ENCODE results near the gene THBS4. TPM values are rescaled to one million over a fixed set of nuclear protein-coding genes. Genes with fewer than 3 reads are reported as not detected.

THBS4 gene
- total and polyA plus RNA-seq, 2 experiments from 2014 or later = 0.80 TPM; not detected in 1

GRCh38 chr5:80114860-80115259 is 79.7 kb downstream of the THBS4 start:
- Histone ChIP-seq H4K20me1 (ENCODE audit: insufficient read depth, poor library complexity, severe bottlenecking) (no peaks in the 10 kb centered on the region), H3K9me2 (replicated peaks; ENCODE audit: insufficient read depth) (no peaks in the 10 kb centered on the region), H3K36me3 (replicated peaks; ENCODE audit: insufficient read depth, low read depth) (no peaks in the 10 kb centered on the region), H3K4me3 (no peak overlapping the region), H3K4me2 (no peak overlapping the region), H2AFZ (no peak overlapping the region), H3K4me1 (ENCODE audit: insufficient read depth) (peaks cover 28% of the 10 kb centered on the region), H3K79me2 (no peaks in the 10 kb centered on the region), H3K9me3 (ENCODE audit: low read depth) (no peaks in the 10 kb centered on the region), H3K27me3 (no peaks in the 10 kb centered on the region), H3K27ac (no peak overlapping the region)
- TF ChIP-seq EZH2 (IDR thresholded peaks at IDR 0.05; ENCODE audit: borderline replicate concordance) (no peak), EZH2phosphoT487 (IDR thresholded peaks at IDR 0.05; ENCODE audit: low read depth, severe bottlenecking, unreplicated experiment) (no peak), CTCF (IDR thresholded peaks at IDR 0.05; ENCODE audit: poor library complexity) (no peak)
- 85% methylated on average over 3 of the region's 3 CpGs for WGBS (ENCODE audit: low lambda C conversion rate, missing lambda C conversion rate)
- no peak for DNase-seq (ENCODE audit: low spot score)

- no peaks in the 10 kb centered on the region for H3K9me3 ChIP-seq (ENCODE audit: low read depth)
- H2AFZ ChIP-seq = no peak overlapping the region
- H3K79me2 ChIP-seq = no peaks in the 10 kb centered on the region
- no peaks in the 10 kb centered on the region for H3K36me3 ChIP-seq (replicated peaks; ENCODE audit: insufficient read depth, low read depth)
- H4K20me1 ChIP-seq (ENCODE audit: insufficient read depth, poor library complexity, severe bottlenecking) = no peaks in the 10 kb centered on the region
- 81% methylated on average over 4 of the region's 4 CpGs for WGBS (ENCODE audit: low lambda C conversion rate, missing lambda C conversion rate)
- no peak overlapping the region for H3K27ac ChIP-seq
- H3K4me2 ChIP-seq = no peak overlapping the region
- no peaks in the 10 kb centered on the region for H3K9me2 ChIP-seq (replicated peaks; ENCODE audit: insufficient read depth)
- H3K4me1 ChIP-seq (ENCODE audit: insufficient read depth) = peaks cover 16% of the 10 kb centered on the region
- no peaks in the 10 kb centered on the region for H3K27me3 ChIP-seq
- H3K4me3 ChIP-seq = no peak overlapping the region
- DNase-seq (ENCODE audit: low spot score) = no peak
- TF ChIP-seq CTCF (IDR thresholded peaks at IDR 0.05; ENCODE audit: poor library complexity) (no peak), EZH2 (IDR thresholded peaks at IDR 0.05; ENCODE audit: borderline replicate concordance) (no peak), EZH2phosphoT487 (IDR thresholded peaks at IDR 0.05; ENCODE audit: low read depth, severe bottlenecking, unreplicated experiment) (no peak)
Observed at GRCh38 chr5:80116000-80116399, 80.9 kb downstream of the THBS4 start.

- no peak overlapping the region for H3K4me2 ChIP-seq
- 75% methylated on average over 4 of the region's 4 CpGs for WGBS (ENCODE audit: low lambda C conversion rate, missing lambda C conversion rate)
- no peak for TF ChIP-seq EZH2phosphoT487 (IDR thresholded peaks at IDR 0.05; ENCODE audit: low read depth, severe bottlenecking, unreplicated experiment)
- TF ChIP-seq EZH2 (IDR thresholded peaks at IDR 0.05; ENCODE audit: borderline replicate concordance) = no peak
- TF ChIP-seq CTCF (IDR thresholded peaks at IDR 0.05; ENCODE audit: poor library complexity) = no peak
Observed at GRCh38 chr5:80116465-80116864, 81.3 kb downstream of the THBS4 start.

GRCh38 chr5:80117446-80117845 is 82.3 kb downstream of the THBS4 start:
- DNase-seq (ENCODE audit: low spot score) = no peak
- Histone ChIP-seq H3K27ac (no peak overlapping the region), H3K4me2 (no peak overlapping the region), H3K4me3 (no peak overlapping the region), H3K79me2 (no peaks in the 10 kb centered on the region), H3K36me3 (replicated peaks; ENCODE audit: insufficient read depth, low read depth) (no peaks in the 10 kb centered on the region), H4K20me1 (ENCODE audit: insufficient read depth, poor library complexity, severe bottlenecking) (no peaks in the 10 kb centered on the region), H3K4me1 (ENCODE audit: insufficient read depth) (peaks cover 2% of the 10 kb centered on the region), H2AFZ (no peak overlapping the region), H3K9me2 (replicated peaks; ENCODE audit: insufficient read depth) (no peaks in the 10 kb centered on the region), H3K27me3 (no peaks in the 10 kb centered on the region), H3K9me3 (ENCODE audit: low read depth) (no peaks in the 10 kb centered on the region)
- TF ChIP-seq EZH2 (IDR thresholded peaks at IDR 0.05; ENCODE audit: borderline replicate concordance) (no peak), CTCF (IDR thresholded peaks at IDR 0.05; ENCODE audit: poor library complexity) (no peak), EZH2phosphoT487 (IDR thresholded peaks at IDR 0.05; ENCODE audit: low read depth, severe bottlenecking, unreplicated experiment) (no peak)

More at GRCh38 chr5:80116465-80116864, 81.3 kb downstream of the THBS4 start:
- H3K79me2 ChIP-seq = no peaks in the 10 kb centered on the region
- DNase-seq (ENCODE audit: low spot score) = no peak
- H3K27me3 ChIP-seq = no peaks in the 10 kb centered on the region
- H4K20me1 ChIP-seq (ENCODE audit: insufficient read depth, poor library complexity, severe bottlenecking) = no peaks in the 10 kb centered on the region
- H2AFZ ChIP-seq = no peak overlapping the region
- no peak overlapping the region for H3K4me3 ChIP-seq
- H3K9me3 ChIP-seq (ENCODE audit: low read depth) = no peaks in the 10 kb centered on the region
- no peaks in the 10 kb centered on the region for H3K36me3 ChIP-seq (replicated peaks; ENCODE audit: insufficient read depth, low read depth)
- peaks cover 12% of the 10 kb centered on the region for H3K4me1 ChIP-seq (ENCODE audit: insufficient read depth)
- no peak overlapping the region for H3K27ac ChIP-seq
- no peaks in the 10 kb centered on the region for H3K9me2 ChIP-seq (replicated peaks; ENCODE audit: insufficient read depth)

Measured in hepatocyte (in vitro differentiated cells).